Loucy (cell line): Measurements from ENCODE around the gene DIRAS2.

Experiments
- H2AFZ ChIP-seq: fragments of 200-600 bp; sonication (generic); 2 replicates; pipeline ENCODE4 v1.6.0; 2016; ENCODE audit warnings: antibody characterized with exemption, mild to moderate bottlenecking, low read length, moderate library complexity
- H3F3A ChIP-seq: fragments of 200-600 bp; 2 replicates; pipeline ENCODE4 v1.6.0; 2016; ENCODE audit warnings: antibody characterized with exemption, low read depth, mild to moderate bottlenecking
- H3K27me3 ChIP-seq: fragments of 200-600 bp; sonication (generic); 2 replicates; pipeline ENCODE4 v1.6.1; 2014; ENCODE audit warnings: low read length, mild to moderate bottlenecking; ENCODE audit not compliant: insufficient read depth, poor library complexity, severe bottlenecking
- H3K36me3 ChIP-seq: fragments of 200-600 bp; sonication (generic); 2 replicates; pipeline ENCODE4 v1.6.1; 2016; ENCODE audit warnings: low read length; ENCODE audit not compliant: insufficient read depth
- H3K4me1 ChIP-seq: fragments of 200-600 bp; sonication (generic); 2 replicates; pipeline ENCODE4 v1.5.1; 2014; ENCODE audit warnings: low read length, mild to moderate bottlenecking; ENCODE audit not compliant: insufficient read depth, poor library complexity, severe bottlenecking
- H3K4me2 ChIP-seq: fragments of 200-600 bp; sonication (generic); 2 replicates; pipeline ENCODE4 v1.6.0; 2014; ENCODE audit warnings: antibody characterized with exemption, low read length, low read depth, mild to moderate bottlenecking; ENCODE audit not compliant: poor library complexity, severe bottlenecking
- H3K4me3 ChIP-seq: fragments of 200-600 bp; sonication (generic); 2 replicates; pipeline ENCODE4 v1.5.1; 2014; ENCODE audit warnings: low read length, mild to moderate bottlenecking, mixed read lengths; ENCODE audit not compliant: poor library complexity, severe bottlenecking
- H3K79me2 ChIP-seq: fragments of 200-600 bp; sonication (generic); 2 replicates; pipeline ENCODE4 v1.6.1; 2014; ENCODE audit warnings: low read length; ENCODE audit not compliant: insufficient read depth
- H3K9ac ChIP-seq: fragments of 200-600 bp; sonication (generic); 2 replicates; pipeline ENCODE4 v1.6.0; 2014; ENCODE audit warnings: mild to moderate bottlenecking, low read depth, low read length, moderate library complexity; ENCODE audit not compliant: poor library complexity, severe bottlenecking
- H3K9me2 ChIP-seq: fragments of 200-600 bp; sonication (generic); replicated peaks from 2 replicates; pipeline ENCODE4 v1.6.1; 2016; ENCODE audit warnings: low read depth, low read length, mixed read lengths
- H3K9me3 ChIP-seq: fragments of 200-600 bp; sonication (generic); 2 replicates; pipeline ENCODE4 v1.6.1; 2014; ENCODE audit warnings: mild to moderate bottlenecking, antibody characterized with exemption, low read length, low read depth; ENCODE audit not compliant: insufficient read depth
- H4K20me1 ChIP-seq: fragments of 200-600 bp; sonication (generic); 2 replicates; pipeline ENCODE4 v1.6.0; 2014; ENCODE audit warnings: antibody characterized with exemption, low read length, mild to moderate bottlenecking; ENCODE audit not compliant: insufficient read depth, poor library complexity, severe bottlenecking
- CTCF ChIP-seq: fragments of 200-600 bp; sonication (generic); conservative IDR thresholded peaks from 2 replicates; pipeline ENCODE4 v1.5.1; 2014; ENCODE audit warnings: mild to moderate bottlenecking, antibody characterized with exemption, low read length
- EZH2phosphoT487 ChIP-seq: fragments of 200-600 bp; IDR thresholded peaks from 2 replicates; pipeline ENCODE4 v1.6.1; 2018; ENCODE audit warnings: antibody characterized with exemption, mild to moderate bottlenecking, moderate library complexity, borderline replicate concordance

Gene DIRAS2

GRCh38 chr9:90593646-90594045 is 49.0 kb downstream of the DIRAS2 start:
- H3K4me1 ChIP-seq: no peaks in the 10 kb centered on the region
- no peaks in the 10 kb centered on the region for H3K9me2 ChIP-seq
- no peaks in the 10 kb centered on the region for H3K36me3 ChIP-seq
- no peak overlapping the region for H3K4me3 ChIP-seq
- no peak overlapping the region for H3K4me2 ChIP-seq
- H3K9ac ChIP-seq: no peak overlapping the region
- H3K79me2 ChIP-seq: no peaks in the 10 kb centered on the region
- H4K20me1 ChIP-seq: no peaks in the 10 kb centered on the region
- H3K27me3 ChIP-seq: no peaks in the 10 kb centered on the region
- H2AFZ ChIP-seq: no peak overlapping the region
- H3F3A ChIP-seq: no peaks in the 10 kb centered on the region
- TF ChIP-seq EZH2phosphoT487: no peak
- H3K9me3 ChIP-seq: no peaks in the 10 kb centered on the region

GRCh38 chr9:90580576-90580975 is 62.0 kb downstream of the DIRAS2 start:
- Histone ChIP-seq H3K4me1 (no peaks in the 10 kb centered on the region), H4K20me1 (no peaks in the 10 kb centered on the region), H3F3A (no peaks in the 10 kb centered on the region), H3K4me3 (no peak overlapping the region), H3K27me3 (no peaks in the 10 kb centered on the region), H3K36me3 (no peaks in the 10 kb centered on the region), H2AFZ (no peak overlapping the region), H3K9ac (no peak overlapping the region), H3K4me2 (no peak overlapping the region), H3K9me3 (no peaks in the 10 kb centered on the region), H3K9me2 (no peaks in the 10 kb centered on the region), H3K79me2 (no peaks in the 10 kb centered on the region)
- no peak for TF ChIP-seq EZH2phosphoT487
- no peak for TF ChIP-seq CTCF

- Histone ChIP-seq H3K27me3 (no peaks in the 10 kb centered on the region), H3K9ac (no peak overlapping the region), H3K79me2 (no peaks in the 10 kb centered on the region), H3K9me2 (no peaks in the 10 kb centered on the region), H3K4me3 (no peak overlapping the region), H3K4me1 (no peaks in the 10 kb centered on the region), H3K36me3 (no peaks in the 10 kb centered on the region), H3K4me2 (no peak overlapping the region), H2AFZ (no peak overlapping the region), H3K9me3 (no peaks in the 10 kb centered on the region), H3F3A (no peaks in the 10 kb centered on the region), H4K20me1 (no peaks in the 10 kb centered on the region)
- no peak for TF ChIP-seq EZH2phosphoT487
- no peak for TF ChIP-seq CTCF
Observed at GRCh38 chr9:90579181-90579580, 63.4 kb downstream of the DIRAS2 start.

- no peak overlapping the region for H2AFZ ChIP-seq
- no peaks in the 10 kb centered on the region for H3K79me2 ChIP-seq
- no peaks in the 10 kb centered on the region for H4K20me1 ChIP-seq
- no peaks in the 10 kb centered on the region for H3F3A ChIP-seq
- H3K4me3 ChIP-seq: no peak overlapping the region
- no peak overlapping the region for H3K9ac ChIP-seq
- no peaks in the 10 kb centered on the region for H3K27me3 ChIP-seq
- H3K9me2 ChIP-seq: no peaks in the 10 kb centered on the region
- no peaks in the 10 kb centered on the region for H3K4me1 ChIP-seq
- H3K36me3 ChIP-seq: no peaks in the 10 kb centered on the region
- no peak overlapping the region for H3K4me2 ChIP-seq
- TF ChIP-seq EZH2phosphoT487 (no peak), CTCF (no peak)
- no peaks in the 10 kb centered on the region for H3K9me3 ChIP-seq
Observed at GRCh38 chr9:90578126-90578815, 64.4 kb downstream of the DIRAS2 start.
